Colonic mucosa (tissue), 4 donors: ENCODE results near the gene GRHL3. TPM values are rescaled to one million over a fixed set of nuclear protein-coding genes. Genes with fewer than 3 reads are reported as not detected.

Source experiments
- DNase-seq: peaks from one replicate; pipeline ENCODE4 v3.0.0-alpha.2; 2020
- H3K27ac ChIP-seq: fragments of 200-600 bp; one replicate; pipeline ENCODE4 v1.8.0; 2021
- H3K27me3 ChIP-seq: fragments of 200-600 bp; one replicate; pipeline ENCODE4 v1.8.0; 2021
- H3K36me3 ChIP-seq: fragments of 200-600 bp; one replicate; pipeline ENCODE4 v1.8.0; 2021
- H3K4me1 ChIP-seq: fragments of 200-600 bp; one replicate; pipeline ENCODE4 v1.8.0; 2021; ENCODE audit warnings: mild to moderate bottlenecking
- H3K4me3 ChIP-seq: fragments of 200-600 bp; one replicate; pipeline ENCODE4 v1.8.0; 2021
- H3K9ac ChIP-seq, 2 donors: one replicate each; pipeline ENCODE4 v1.7.0; 2013; ENCODE audit warnings: control low read depth in 2 of 2, low read depth in 2 of 2, low read length in 2 of 2
- H3K9me3 ChIP-seq: fragments of 200-600 bp; one replicate; pipeline ENCODE4 v1.8.0; 2021
- intact Hi-C: fragments of 100-400 bp; cut with DNase I; formaldehyde crosslinking; loops from one replicate; pipeline ENCODE4 v1.14.1; 2022
- total RNA-seq, 2 donors: library from RNA; stranded (reverse); fragmentation: NEBNext Ultra II Directional in 1 of 2; extraction: Animal tissue kit (Norgen Biotek cat#: 25700) in 1 of 2; gene quantifications; one replicate each; pipeline ENCODE4 v1.2.1, GENCODE V29; 2021
- TF ChIP-seq, protein P1 (sequence below): fragments of 200-600 bp; IDR thresholded peaks from one replicate; pipeline ENCODE4 v1.8.0; 2022; ENCODE audit warnings: antibody characterized with exemption, mild to moderate bottlenecking
- donor health status: healthy.
- donor health status: DM: no; HTN: no; CAD: no.
- donor health status: DM: no; HTN: no; CAD: no.

Gene GRHL3
- total RNA-seq, 2 donors from 2014 or later, result 0.64 to 1.5 TPM

DNA sequence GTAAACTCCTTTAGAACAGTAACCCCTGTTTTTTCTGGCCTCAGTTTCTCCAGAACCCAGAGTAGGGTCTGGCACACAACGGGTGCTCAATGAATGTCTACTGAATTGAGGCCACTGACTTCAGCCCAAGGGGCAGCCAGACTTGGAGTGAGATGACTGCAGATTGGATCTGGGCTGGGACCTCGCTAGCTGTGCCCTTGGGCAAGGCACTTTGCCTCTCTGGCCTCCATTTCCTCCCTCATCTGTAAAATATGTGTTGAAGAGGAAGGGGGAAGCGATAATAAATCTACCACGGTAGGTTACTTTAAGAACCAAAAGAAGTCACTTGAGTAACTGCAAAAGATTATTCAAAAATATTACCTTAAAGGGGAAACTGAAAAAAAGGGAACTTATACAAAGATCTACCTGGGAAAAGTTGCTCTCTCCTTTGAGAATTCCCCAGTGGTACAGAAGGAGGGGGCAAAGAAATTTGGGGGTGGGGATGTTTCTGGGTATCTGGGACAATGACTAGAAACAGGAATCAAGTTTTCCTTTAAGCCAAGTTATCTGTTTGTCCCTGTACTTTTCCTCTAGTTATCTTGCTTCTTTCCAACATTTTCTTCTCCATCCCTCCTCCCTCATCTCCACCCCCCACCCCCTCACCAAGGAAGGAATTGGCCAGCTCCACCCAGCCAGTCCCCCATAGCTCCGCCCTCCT, 394 bp upstream of the GRHL3 start:
- H3K4me3 ChIP-seq, result no peak overlapping the region
- DNase-seq, result no peak
- TF ChIP-seq, protein P1, sequence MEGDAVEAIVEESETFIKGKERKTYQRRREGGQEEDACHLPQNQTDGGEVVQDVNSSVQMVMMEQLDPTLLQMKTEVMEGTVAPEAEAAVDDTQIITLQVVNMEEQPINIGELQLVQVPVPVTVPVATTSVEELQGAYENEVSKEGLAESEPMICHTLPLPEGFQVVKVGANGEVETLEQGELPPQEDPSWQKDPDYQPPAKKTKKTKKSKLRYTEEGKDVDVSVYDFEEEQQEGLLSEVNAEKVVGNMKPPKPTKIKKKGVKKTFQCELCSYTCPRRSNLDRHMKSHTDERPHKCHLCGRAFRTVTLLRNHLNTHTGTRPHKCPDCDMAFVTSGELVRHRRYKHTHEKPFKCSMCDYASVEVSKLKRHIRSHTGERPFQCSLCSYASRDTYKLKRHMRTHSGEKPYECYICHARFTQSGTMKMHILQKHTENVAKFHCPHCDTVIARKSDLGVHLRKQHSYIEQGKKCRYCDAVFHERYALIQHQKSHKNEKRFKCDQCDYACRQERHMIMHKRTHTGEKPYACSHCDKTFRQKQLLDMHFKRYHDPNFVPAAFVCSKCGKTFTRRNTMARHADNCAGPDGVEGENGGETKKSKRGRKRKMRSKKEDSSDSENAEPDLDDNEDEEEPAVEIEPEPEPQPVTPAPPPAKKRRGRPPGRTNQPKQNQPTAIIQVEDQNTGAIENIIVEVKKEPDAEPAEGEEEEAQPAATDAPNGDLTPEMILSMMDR, result no peak
- no peaks in the 10 kb centered on the region for H3K9me3 ChIP-seq
- H3K36me3 ChIP-seq, result no peaks in the 10 kb centered on the region
- H3K4me1 ChIP-seq, result peaks cover 7% of the 10 kb centered on the region
- intact Hi-C loops, result no loop called here
- no peaks in the 10 kb centered on the region for H3K27me3 ChIP-seq
- no peak overlapping the region for H3K27ac ChIP-seq
- H3K9ac ChIP-seq, result no peak overlapping the region

DNA sequence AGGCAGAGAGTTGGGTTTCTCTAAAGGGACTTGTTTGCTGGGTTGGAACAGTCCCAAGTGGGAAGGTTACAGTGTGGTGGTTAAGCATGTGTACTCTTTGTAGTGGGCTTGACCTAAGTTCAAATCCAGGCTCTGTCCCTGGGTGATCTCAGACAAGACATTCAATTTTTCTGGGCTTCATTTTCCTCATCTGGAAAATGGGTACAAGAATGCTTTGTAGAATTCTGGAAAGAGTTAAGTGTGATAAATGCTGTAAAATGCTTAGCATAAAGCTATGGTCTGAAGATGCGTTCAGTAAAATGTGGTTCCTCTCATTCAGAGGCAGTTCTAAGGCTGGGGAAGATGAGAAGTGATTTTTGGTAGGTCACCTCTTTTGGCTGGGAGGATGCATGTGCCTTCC, 805 bp downstream of the GRHL3 start:
- no peak overlapping the region for H3K27ac ChIP-seq
- no peak overlapping the region for H3K4me3 ChIP-seq
- TF ChIP-seq, protein P1, result no peak
- H3K9ac ChIP-seq, result peak overlapping the region in 1 of 2 donors; percentile 14
- no peaks in the 10 kb centered on the region for H3K9me3 ChIP-seq
- DNase-seq, result no peak
- intact Hi-C loops, result no loop called here
- no peaks in the 10 kb centered on the region for H3K27me3 ChIP-seq
- no peaks in the 10 kb centered on the region for H3K36me3 ChIP-seq
- peaks cover 7% of the 10 kb centered on the region for H3K4me1 ChIP-seq

DNA sequence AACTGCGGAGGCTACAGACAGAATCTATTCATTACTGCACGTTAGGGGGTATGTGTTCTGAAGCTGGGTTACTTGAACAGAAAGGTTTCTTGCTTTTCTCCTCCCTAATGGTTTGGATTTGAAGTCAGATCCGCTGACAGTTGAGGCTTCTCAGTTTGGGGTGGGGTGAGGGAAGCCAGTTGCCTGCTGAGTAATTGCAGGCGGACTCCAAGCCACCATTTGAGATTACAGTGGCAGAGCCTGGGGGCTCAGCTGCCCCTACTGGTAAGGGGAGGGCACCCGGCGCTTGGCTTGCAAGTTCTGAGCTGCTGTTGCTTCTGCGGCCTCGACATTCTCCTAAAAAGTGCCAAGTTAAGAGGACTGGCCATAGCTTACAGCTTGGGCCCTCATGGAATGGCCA, 2.0 kb downstream of the GRHL3 start:
- peaks cover 7% of the 10 kb centered on the region for H3K4me1 ChIP-seq
- no peaks in the 10 kb centered on the region for H3K9me3 ChIP-seq
- no peak for DNase-seq
- H3K4me3 ChIP-seq, result no peak overlapping the region
- intact Hi-C loops, result no loop called here
- H3K36me3 ChIP-seq, result no peaks in the 10 kb centered on the region
- no peak overlapping the region for H3K27ac ChIP-seq
- no peaks in the 10 kb centered on the region for H3K27me3 ChIP-seq
- H3K9ac ChIP-seq, result peak overlapping the region in 1 of 2 donors; percentile 83
- TF ChIP-seq, protein P1, result no peak

DNA sequence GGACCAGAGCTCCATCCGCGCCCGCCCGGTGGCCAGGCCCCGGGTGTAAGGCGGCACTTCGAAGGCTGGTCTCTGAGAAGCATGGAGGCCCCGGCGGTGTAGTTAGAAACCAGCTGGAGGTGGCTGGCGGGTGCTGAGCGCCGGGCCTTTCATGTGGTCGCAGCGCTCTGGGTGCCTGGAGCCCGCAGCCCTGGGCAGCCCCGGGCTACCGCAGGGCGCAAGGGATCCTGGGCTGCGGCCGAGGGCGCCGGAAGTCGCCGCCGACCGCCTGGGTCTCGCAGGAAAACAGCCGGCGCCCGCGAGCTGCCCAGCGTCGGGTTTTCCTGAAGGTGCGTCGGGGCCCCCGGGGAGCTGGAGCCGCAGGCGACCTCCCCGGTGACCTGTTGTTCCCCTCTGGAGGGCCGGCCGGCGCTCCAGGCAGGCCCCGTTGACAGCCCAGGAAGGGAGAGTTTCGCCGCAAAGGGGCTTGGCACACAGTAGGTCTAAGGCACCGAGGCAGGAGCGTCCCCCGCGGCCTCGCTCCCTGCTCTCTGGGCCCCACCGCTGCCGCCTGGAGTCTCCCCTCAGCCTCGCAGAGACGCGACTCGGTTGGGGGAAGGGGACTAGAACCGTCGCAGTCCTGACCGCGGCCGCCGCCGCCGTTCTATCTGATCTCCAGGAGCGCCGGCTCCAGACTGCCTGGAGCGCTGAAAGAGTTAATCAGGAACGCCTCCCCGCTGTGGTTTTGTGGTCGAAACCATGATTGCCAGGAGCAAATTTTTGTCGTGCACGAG, 2.7 kb downstream of the GRHL3 start:
- Histone ChIP-seq H3K4me3 (peak overlapping the region; percentile 58), H3K4me1 (peaks cover 7% of the 10 kb centered on the region), H3K36me3 (no peaks in the 10 kb centered on the region), H3K27me3 (no peaks in the 10 kb centered on the region), H3K27ac (no peak overlapping the region), H3K9me3 (no peaks in the 10 kb centered on the region), H3K9ac (peak overlapping the region; percentile 52 to 83)
- TF ChIP-seq, protein P1, result no peak
- peak; percentile 53 for DNase-seq
- intact Hi-C loops, result no loop called here

DNA sequence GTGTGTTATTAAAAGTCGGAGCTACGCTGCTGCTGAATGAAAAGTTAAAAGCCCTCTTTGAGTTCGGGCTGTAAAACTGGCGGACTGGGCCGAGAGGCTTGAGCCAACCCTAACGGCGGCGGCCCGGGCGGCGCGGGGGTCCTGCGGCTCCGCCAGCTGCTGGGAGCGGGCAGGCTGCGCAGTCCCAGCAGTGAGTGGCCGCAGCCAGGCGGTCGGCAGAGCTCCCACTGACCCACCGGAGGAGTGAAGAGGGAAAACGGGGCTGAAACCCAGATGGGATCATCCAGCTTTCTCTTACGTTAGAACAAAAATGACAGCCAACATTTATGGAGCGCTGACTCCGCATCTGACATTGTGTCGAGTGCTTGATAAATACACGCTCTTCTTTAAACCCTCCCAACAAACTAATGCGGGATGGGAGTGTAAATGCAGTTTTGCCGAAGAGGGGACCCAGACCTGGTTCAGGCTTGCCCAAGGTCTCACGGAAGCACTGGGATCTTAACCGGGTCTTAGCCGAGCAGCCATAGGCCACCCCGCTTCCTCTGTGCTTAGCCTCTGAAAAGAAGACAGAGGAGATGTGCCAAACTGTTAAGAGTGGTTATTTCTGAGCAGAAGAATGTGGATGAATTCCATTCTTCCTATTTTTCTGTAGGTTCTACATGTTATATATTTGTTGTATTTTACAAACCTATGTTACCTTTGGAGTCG, 3.5 kb downstream of the GRHL3 start:
- Histone ChIP-seq H3K27me3 (no peaks in the 10 kb centered on the region), H3K9ac (peak overlapping the region in 1 of 2 donors; percentile 83), H3K27ac (no peak overlapping the region), H3K36me3 (no peaks in the 10 kb centered on the region), H3K4me3 (peak overlapping the region; percentile 58), H3K9me3 (no peaks in the 10 kb centered on the region), H3K4me1 (peaks cover 7% of the 10 kb centered on the region)
- intact Hi-C loops, result no loop called here
- TF ChIP-seq, protein P1, result no peak
- DNase-seq, result no peak
